Neural cell (in vitro differentiated cells): Measurements from ENCODE around the gene DUSP18. TPM values are rescaled to one million over a fixed set of nuclear protein-coding genes. Genes with fewer than 3 reads are reported as not detected.

Experiments used
- H2AFZ ChIP-seq: fragments of 200-600, 300-800 bp; sonication (generic), shearing (Covaris generic); 2 replicates; pipeline ENCODE4 v1.6.0; 2014; ENCODE audit warnings: low read depth, mild to moderate bottlenecking, antibody characterized with exemption, low read length, moderate library complexity
- H3F3A ChIP-seq: fragments of 200-600 bp; shearing (Covaris generic); 2 replicates; pipeline ENCODE4 v1.6.1; 2016; ENCODE audit warnings: mild to moderate bottlenecking, moderate library complexity, mixed read lengths, antibody characterized with exemption, low read length; ENCODE audit not compliant: insufficient read depth, poor library complexity, severe bottlenecking
- H3K27ac ChIP-seq: fragments of 200-600, 300-800 bp; sonication (generic), shearing (Covaris generic); 2 replicates; pipeline ENCODE4 v1.5.1; 2014; ENCODE audit warnings: mild to moderate bottlenecking, low read length, moderate library complexity
- H3K27me3 ChIP-seq: fragments of 300-800, 200-600 bp; sonication (generic), shearing (Covaris generic); 2 replicates; pipeline ENCODE4 v1.6.0; 2014; ENCODE audit warnings: mild to moderate bottlenecking, low read depth, low read length, moderate library complexity; ENCODE audit not compliant: insufficient read depth
- H3K36me3 ChIP-seq: fragments of 300-800, 200-600 bp; sonication (generic), shearing (Covaris generic); 2 replicates; pipeline ENCODE4 v1.5.1; 2014; ENCODE audit warnings: mild to moderate bottlenecking, antibody characterized with exemption, low read length, moderate library complexity; ENCODE audit not compliant: insufficient read depth
- H3K4me2 ChIP-seq: fragments of 300-800, 200-600 bp; sonication (generic), shearing (Covaris generic); 2 replicates; pipeline ENCODE4 v1.6.0; 2014; ENCODE audit warnings: mild to moderate bottlenecking, low read length
- H3K4me3 ChIP-seq: fragments of 300-800, 200-600 bp; sonication (generic), shearing (Covaris generic); 2 replicates; pipeline ENCODE4 v1.5.1; 2014; ENCODE audit warnings: mild to moderate bottlenecking, low read length, moderate library complexity
- H3K79me2 ChIP-seq: fragments of 200-600 bp; shearing (Covaris generic); replicated peaks from 2 replicates; pipeline ENCODE4 v1.6.0; 2014; ENCODE audit warnings: mild to moderate bottlenecking, low read length, moderate library complexity; ENCODE audit not compliant: insufficient read depth
- H3K9ac ChIP-seq: fragments of 300-800, 200-600 bp; sonication (generic), shearing (Covaris generic); 2 replicates; pipeline ENCODE4 v1.6.1; 2016; ENCODE audit warnings: mild to moderate bottlenecking, low read length, mixed read lengths
- H3K9me2 ChIP-seq: fragments of 200-600 bp; shearing (Covaris generic); 2 replicates; pipeline ENCODE4 v1.6.1; 2016; ENCODE audit warnings: mild to moderate bottlenecking, low read length, mixed read lengths; ENCODE audit not compliant: insufficient read depth
- H3K9me3 ChIP-seq: fragments of 200-600, 300-800 bp; sonication (generic), shearing (Covaris generic); 2 replicates; pipeline ENCODE4 v1.6.1; 2016; ENCODE audit warnings: mild to moderate bottlenecking, mixed run types, low read length, moderate library complexity, mixed read lengths
- H4K20me1 ChIP-seq: fragments of 200-600 bp; shearing (Covaris generic); 2 replicates; pipeline ENCODE4 v1.6.1; 2016; ENCODE audit warnings: mild to moderate bottlenecking, mixed run types; ENCODE audit not compliant: insufficient read depth
- CTCF ChIP-seq: fragments of 450-650 bp; IDR thresholded peaks from 2 replicates; pipeline ENCODE4 v1.5.1; 2014; ENCODE audit warnings: antibody characterized with exemption, mild to moderate bottlenecking, moderate library complexity; ENCODE audit not compliant: poor library complexity, severe bottlenecking
- EP300 ChIP-seq: fragments of 450-650 bp; conservative IDR thresholded peaks from 2 replicates; pipeline ENCODE4 v1.6.1; 2014; ENCODE audit warnings: antibody characterized with exemption, mild to moderate bottlenecking, moderate library complexity; ENCODE audit not compliant: poor library complexity, severe bottlenecking
- EZH2 ChIP-seq: fragments of 200-600, 300-800 bp; shearing (Covaris generic), sonication (generic); IDR thresholded peaks from 2 replicates; pipeline ENCODE4 v1.6.1; 2014; ENCODE audit warnings: antibody characterized with exemption, low read length, borderline replicate concordance, mild to moderate bottlenecking; ENCODE audit not compliant: insufficient read depth, poor library complexity, severe bottlenecking
- MXI1 ChIP-seq: fragments of 450-650 bp; conservative IDR thresholded peaks from 2 replicates; pipeline ENCODE4 v1.6.1; 2014; ENCODE audit warnings: antibody characterized with exemption, mild to moderate bottlenecking; ENCODE audit not compliant: poor library complexity, severe bottlenecking
- POLR2AphosphoS5 ChIP-seq: IDR thresholded peaks from 2 replicates; pipeline ENCODE4 v1.6.1; 2012
- RAD21 ChIP-seq: fragments of 450-650 bp; conservative IDR thresholded peaks from 2 replicates; pipeline ENCODE4 v1.6.1; 2014; ENCODE audit warnings: antibody characterized with exemption, mild to moderate bottlenecking, moderate library complexity
- REST ChIP-seq: IDR thresholded peaks from 2 replicates; pipeline ENCODE4 v1.6.1; 2012; ENCODE audit warnings: borderline replicate concordance
- SMC3 ChIP-seq: fragments of 450-650 bp; conservative IDR thresholded peaks from 2 replicates; pipeline ENCODE4 v1.6.1; 2014; ENCODE audit warnings: antibody characterized with exemption, mild to moderate bottlenecking, moderate library complexity; ENCODE audit not compliant: poor library complexity
- TAF1 ChIP-seq: IDR thresholded peaks from 2 replicates; pipeline ENCODE4 v1.6.1; 2012; ENCODE audit warnings: low read depth
- polyA plus RNA-seq: library from polyadenylated mRNA; depleted of rRNA; stranded (reverse); fragments of >200 nt; gene quantifications from 2 replicates; pipeline ENCODE4 v1.2.3, GENCODE V29; 2014

Gene DUSP18
- polyA plus RNA-seq, 1 donor from 2014 or later: 18.6 TPM

DNA sequence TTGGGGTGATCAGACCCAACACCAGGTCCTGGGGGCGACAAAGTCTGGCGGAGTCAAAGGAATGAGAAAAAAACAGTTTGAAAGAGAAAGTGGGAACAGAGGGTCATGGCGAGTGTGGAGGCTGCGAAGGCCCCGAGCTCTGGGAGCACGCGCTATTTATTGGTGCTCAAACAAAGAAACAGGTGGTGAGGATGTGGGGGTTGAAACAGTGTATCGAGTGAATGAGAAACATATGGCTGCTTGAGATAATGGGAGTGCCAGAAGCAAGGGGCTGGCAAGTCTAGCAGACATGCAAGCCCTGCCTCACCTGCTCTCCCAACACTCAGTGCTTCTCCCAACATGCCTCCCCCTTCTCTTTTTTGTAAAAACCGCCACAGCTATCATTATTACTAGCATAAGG lies 7.8 kb upstream of the DUSP18 start:
- Histone ChIP-seq H3K9me2 (no peaks in the 10 kb centered on the region), H3K27me3 (no peaks in the 10 kb centered on the region), H3K4me2 (no peak overlapping the region), H2AFZ (no peak overlapping the region), H3K9ac (no peak overlapping the region), H3K27ac (no peak overlapping the region), H3K9me3 (no peaks in the 10 kb centered on the region), H3K36me3 (no peaks in the 10 kb centered on the region), H3K79me2 (no peaks in the 10 kb centered on the region), H3K4me3 (no peak overlapping the region), H3F3A (no peaks in the 10 kb centered on the region), H4K20me1 (no peaks in the 10 kb centered on the region)
- no peak for TF ChIP-seq EZH2
- no peak for TF ChIP-seq EP300
- no peak for TF ChIP-seq RAD21
- TF ChIP-seq POLR2AphosphoS5: no peak
- TF ChIP-seq TAF1: no peak
- TF ChIP-seq SMC3: no peak
- TF ChIP-seq REST: no peak
- TF ChIP-seq CTCF: no peak
- no peak for TF ChIP-seq MXI1

GRCh38 chr22:30674482-30674881 lies 6.8 kb upstream of the DUSP18 start:
- TF ChIP-seq RAD21 (no peak), CTCF (no peak), SMC3 (no peak), EP300 (no peak), POLR2AphosphoS5 (no peak), TAF1 (no peak), EZH2 (no peak), REST (no peak), MXI1 (no peak)
- Histone ChIP-seq H3K9ac (no peak overlapping the region), H3F3A (no peaks in the 10 kb centered on the region), H3K36me3 (no peaks in the 10 kb centered on the region), H3K27ac (no peak overlapping the region), H3K9me2 (no peaks in the 10 kb centered on the region), H3K79me2 (no peaks in the 10 kb centered on the region), H3K4me2 (no peak overlapping the region), H3K9me3 (no peaks in the 10 kb centered on the region), H4K20me1 (no peaks in the 10 kb centered on the region), H3K27me3 (no peaks in the 10 kb centered on the region), H3K4me3 (no peak overlapping the region), H2AFZ (no peak overlapping the region)
